ENCODE data around the gene GAREM1.

DNA sequence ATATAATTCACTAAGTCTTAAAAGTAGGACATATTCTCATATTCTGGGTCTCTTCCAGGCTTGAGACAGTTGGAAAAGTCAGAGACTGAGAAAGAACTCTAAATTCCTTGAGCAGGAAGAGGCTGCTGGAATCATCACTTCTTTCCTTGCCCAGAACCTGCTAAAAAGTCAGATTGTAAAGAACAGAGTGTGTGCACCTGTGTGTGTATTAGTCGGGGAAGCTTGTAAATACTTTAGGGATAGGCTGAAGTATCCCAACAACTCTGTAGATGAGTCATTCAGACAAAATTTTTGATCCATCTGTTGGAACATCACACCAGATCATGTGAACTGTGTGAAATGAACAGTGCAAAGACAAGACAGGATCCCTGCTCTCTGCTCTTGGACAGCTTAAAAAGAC is 16.1 kb downstream of the GAREM1 start:
- TF ChIP-seq POLR2AphosphoS5 (IDR thresholded peaks at IDR 0.05; ENCODE audit: low read depth, low read length) (no peak), TCF7L2 (IDR thresholded peaks at IDR 0.05; ENCODE audit: low read depth, low read length) (no peak), SIN3A (IDR thresholded peaks at IDR 0.05; ENCODE audit: borderline replicate concordance, insufficient read depth, low read depth, low read length) (no peak)
- TF ChIP-seq, protein P1, sequence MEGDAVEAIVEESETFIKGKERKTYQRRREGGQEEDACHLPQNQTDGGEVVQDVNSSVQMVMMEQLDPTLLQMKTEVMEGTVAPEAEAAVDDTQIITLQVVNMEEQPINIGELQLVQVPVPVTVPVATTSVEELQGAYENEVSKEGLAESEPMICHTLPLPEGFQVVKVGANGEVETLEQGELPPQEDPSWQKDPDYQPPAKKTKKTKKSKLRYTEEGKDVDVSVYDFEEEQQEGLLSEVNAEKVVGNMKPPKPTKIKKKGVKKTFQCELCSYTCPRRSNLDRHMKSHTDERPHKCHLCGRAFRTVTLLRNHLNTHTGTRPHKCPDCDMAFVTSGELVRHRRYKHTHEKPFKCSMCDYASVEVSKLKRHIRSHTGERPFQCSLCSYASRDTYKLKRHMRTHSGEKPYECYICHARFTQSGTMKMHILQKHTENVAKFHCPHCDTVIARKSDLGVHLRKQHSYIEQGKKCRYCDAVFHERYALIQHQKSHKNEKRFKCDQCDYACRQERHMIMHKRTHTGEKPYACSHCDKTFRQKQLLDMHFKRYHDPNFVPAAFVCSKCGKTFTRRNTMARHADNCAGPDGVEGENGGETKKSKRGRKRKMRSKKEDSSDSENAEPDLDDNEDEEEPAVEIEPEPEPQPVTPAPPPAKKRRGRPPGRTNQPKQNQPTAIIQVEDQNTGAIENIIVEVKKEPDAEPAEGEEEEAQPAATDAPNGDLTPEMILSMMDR (IDR thresholded peaks at IDR 0.05): no peak
- TF ChIP-seq, protein P2, sequence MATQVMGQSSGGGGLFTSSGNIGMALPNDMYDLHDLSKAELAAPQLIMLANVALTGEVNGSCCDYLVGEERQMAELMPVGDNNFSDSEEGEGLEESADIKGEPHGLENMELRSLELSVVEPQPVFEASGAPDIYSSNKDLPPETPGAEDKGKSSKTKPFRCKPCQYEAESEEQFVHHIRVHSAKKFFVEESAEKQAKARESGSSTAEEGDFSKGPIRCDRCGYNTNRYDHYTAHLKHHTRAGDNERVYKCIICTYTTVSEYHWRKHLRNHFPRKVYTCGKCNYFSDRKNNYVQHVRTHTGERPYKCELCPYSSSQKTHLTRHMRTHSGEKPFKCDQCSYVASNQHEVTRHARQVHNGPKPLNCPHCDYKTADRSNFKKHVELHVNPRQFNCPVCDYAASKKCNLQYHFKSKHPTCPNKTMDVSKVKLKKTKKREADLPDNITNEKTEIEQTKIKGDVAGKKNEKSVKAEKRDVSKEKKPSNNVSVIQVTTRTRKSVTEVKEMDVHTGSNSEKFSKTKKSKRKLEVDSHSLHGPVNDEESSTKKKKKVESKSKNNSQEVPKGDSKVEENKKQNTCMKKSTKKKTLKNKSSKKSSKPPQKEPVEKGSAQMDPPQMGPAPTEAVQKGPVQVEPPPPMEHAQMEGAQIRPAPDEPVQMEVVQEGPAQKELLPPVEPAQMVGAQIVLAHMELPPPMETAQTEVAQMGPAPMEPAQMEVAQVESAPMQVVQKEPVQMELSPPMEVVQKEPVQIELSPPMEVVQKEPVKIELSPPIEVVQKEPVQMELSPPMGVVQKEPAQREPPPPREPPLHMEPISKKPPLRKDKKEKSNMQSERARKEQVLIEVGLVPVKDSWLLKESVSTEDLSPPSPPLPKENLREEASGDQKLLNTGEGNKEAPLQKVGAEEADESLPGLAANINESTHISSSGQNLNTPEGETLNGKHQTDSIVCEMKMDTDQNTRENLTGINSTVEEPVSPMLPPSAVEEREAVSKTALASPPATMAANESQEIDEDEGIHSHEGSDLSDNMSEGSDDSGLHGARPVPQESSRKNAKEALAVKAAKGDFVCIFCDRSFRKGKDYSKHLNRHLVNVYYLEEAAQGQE (IDR thresholded peaks at IDR 0.05; ENCODE audit: insufficient read depth in 1 of 2, low read depth in 2 of 2, low read length in 1 of 2): no peak

Measured in Panc1 (cell line).